Left lung (tissue), 10 donors: ENCODE measurements around the gene THEMIS. TPM values are rescaled to one million over a fixed set of nuclear protein-coding genes. Genes with fewer than 3 reads are reported as not detected.

Experiments used
- ATAC-seq: fragments of 200-7000 bp; cut with Tn5 transposase; one replicate; pipeline ENCODE4 v1.9.1; 2020; ENCODE audit warnings: moderate library complexity
- DNase-seq, 4 donors: peaks; one replicate each; pipeline ENCODE4 v3.0.0-alpha.2; 2013 to 2020
- H3K27ac ChIP-seq, 2 donors: fragments of 200-600 bp; sonication (generic) in 1 of 2; one replicate each; pipeline versions ENCODE4 v1.5.0 to v1.8.0; 2020 to 2021
- H3K27me3 ChIP-seq, 2 donors: fragments of 200-600 bp; sonication (generic) in 1 of 2; one replicate each; pipeline versions ENCODE4 v1.5.0 to v1.8.0; 2020 to 2021
- H3K36me3 ChIP-seq, 2 donors: fragments of 200-600 bp; sonication (generic) in 1 of 2; one replicate each; pipeline versions ENCODE4 v1.5.0 to v1.8.0; 2020 to 2021
- H3K4me1 ChIP-seq, 2 donors: fragments of 200-600 bp; one replicate each; pipeline ENCODE4 v1.8.0; 2021
- H3K4me3 ChIP-seq, 2 donors: fragments of 200-600 bp; sonication (generic) in 1 of 2; one replicate each; pipeline versions ENCODE4 v1.5.0 to v1.8.0; 2020 to 2021; ENCODE audit warnings: mild to moderate bottlenecking in 1 of 2
- H3K9me3 ChIP-seq, 2 donors: fragments of 200-600 bp; sonication (generic) in 1 of 2; one replicate each; pipeline versions ENCODE4 v1.5.0 to v1.8.0; 2020 to 2021
- CTCF ChIP-seq, 2 donors: fragments of 200-600 bp; sonication (generic) in 1 of 2; IDR thresholded peaks; one replicate each; pipeline versions ENCODE4 v1.5.0 to v1.8.0; 2021; ENCODE audit warnings: antibody characterized with exemption in 2 of 2
- intact Hi-C, 2 donors: fragments of 100-400 bp; cut with DNase I; formaldehyde crosslinking; loops; one replicate each; pipeline versions ENCODE4 v1.11.2 to v1.14.2; 2022
- polyA plus RNA-seq, 6 donors: library from polyadenylated mRNA; unstranded; fragments of 120-200 nt; gene quantifications; one replicate each; pipeline ENCODE4 v1.2.1, GENCODE V29; 2013; ENCODE audit not compliant: insufficient read length in 6 of 6
- total RNA-seq, 2 donors: library from RNA; stranded (reverse); fragmentation: NEBNext Ultra II Directional; extraction: Animal tissue kit (Norgen Biotek cat#: 25700); gene quantifications; one replicate each; pipeline ENCODE4 v1.2.1, GENCODE V29; 2021
- donor health status: DM: no; HTN: yes; CAD: no.
- donor health status: DM: no; HTN: no; CAD: no.

The THEMIS gene
- total and polyA plus RNA-seq, 8 donors, result 0.08 to 2.6 (median 0.20) TPM

GRCh38 chr6:127776320-127776719, 124.5 kb downstream of the THEMIS start:
- no peak overlapping the region for H3K27ac ChIP-seq
- TF ChIP-seq CTCF (IDR thresholded peaks at IDR 0.05), result no peak
- H3K36me3 ChIP-seq, result no peaks in the 10 kb centered on the region
- H3K4me1 ChIP-seq, result no peaks in the 10 kb centered on the region
- intact Hi-C loops, result no loop called here
- H3K9me3 ChIP-seq, result no peaks in the 10 kb centered on the region
- ATAC-seq (no peak), DNase-seq (no peak)
- no peak overlapping the region for H3K4me3 ChIP-seq
- no peaks in the 10 kb centered on the region for H3K27me3 ChIP-seq

- no peak for TF ChIP-seq CTCF (IDR thresholded peaks at IDR 0.05)
- H3K4me1 ChIP-seq, result no peaks in the 10 kb centered on the region
- intact Hi-C loops, result no loop called here
- no peaks in the 10 kb centered on the region for H3K27me3 ChIP-seq
- no peak overlapping the region for H3K4me3 ChIP-seq
- DNase-seq (no peak), ATAC-seq (no peak)
- H3K36me3 ChIP-seq, result no peaks in the 10 kb centered on the region
- no peak overlapping the region for H3K27ac ChIP-seq
- no peaks in the 10 kb centered on the region for H3K9me3 ChIP-seq
Observed at GRCh38 chr6:127775371-127775770, 125.5 kb downstream of the THEMIS start.

GRCh38 chr6:127768745-127769144, 132.1 kb downstream of the THEMIS start:
- Histone ChIP-seq H3K36me3 (no peaks in the 10 kb centered on the region), H3K27ac (no peak overlapping the region), H3K4me3 (no peak overlapping the region), H3K9me3 (peaks cover 0 to 4% of the 10 kb centered on the region in 2 donors), H3K4me1 (no peaks in the 10 kb centered on the region), H3K27me3 (no peaks in the 10 kb centered on the region)
- TF ChIP-seq CTCF (IDR thresholded peaks at IDR 0.05), result no peak
- intact Hi-C loops, result no loop called here
- DNase-seq, result no peak
- ATAC-seq, result no peak

GRCh38 chr6:127768223-127768622, 132.6 kb downstream of the THEMIS start:
- no peak for DNase-seq
- Histone ChIP-seq H3K4me1 (no peaks in the 10 kb centered on the region), H3K9me3 (peaks cover 0 to 4% of the 10 kb centered on the region in 2 donors), H3K4me3 (no peak overlapping the region), H3K27ac (no peak overlapping the region), H3K36me3 (no peaks in the 10 kb centered on the region), H3K27me3 (no peaks in the 10 kb centered on the region)
- intact Hi-C loops, result no loop called here
- no peak for TF ChIP-seq CTCF (IDR thresholded peaks at IDR 0.05)
- ATAC-seq, result no peak

- DNase-seq (no peak), ATAC-seq (no peak)
- Histone ChIP-seq H3K4me3 (no peak overlapping the region), H3K27ac (no peak overlapping the region), H3K9me3 (peaks cover 0 to 4% of the 10 kb centered on the region in 2 donors), H3K36me3 (no peaks in the 10 kb centered on the region), H3K27me3 (no peaks in the 10 kb centered on the region), H3K4me1 (no peaks in the 10 kb centered on the region)
- intact Hi-C loops, result no loop called here
- no peak for TF ChIP-seq CTCF (IDR thresholded peaks at IDR 0.05)
Observed at GRCh38 chr6:127765949-127766348, 134.9 kb downstream of the THEMIS start.
